ENCODE measurements around the gene BCL2.

The BCL2 gene

GRCh38 chr18:63099091-63099840 is 220.3 kb downstream of the BCL2 start:
- no peak for ATAC-seq
- TF ChIP-seq ZFP30 (CRISPR knock-in tag; IDR thresholded peaks at IDR 0.05) (no peak), ISL1 (CRISPR knock-in tag; IDR thresholded peaks at IDR 0.05) (no peak), SNAI2 (CRISPR knock-in tag; IDR thresholded peaks at IDR 0.05) (no peak), ZC3H10 (CRISPR knock-in tag; IDR thresholded peaks at IDR 0.05) (no peak), PPARA (CRISPR knock-in tag; IDR thresholded peaks at IDR 0.05; ENCODE audit: borderline replicate concordance) (no peak), OSR1 (CRISPR knock-in tag; IDR thresholded peaks at IDR 0.05) (no peak), ARNTL (CRISPR knock-in tag; IDR thresholded peaks at IDR 0.05; ENCODE audit: borderline replicate concordance, low read depth) (no peak), CSDC2 (CRISPR knock-in tag; IDR thresholded peaks at IDR 0.05) (no peak), BACH2 (CRISPR knock-in tag; IDR thresholded peaks at IDR 0.05; ENCODE audit: borderline replicate concordance) (no peak), GLIS3 (CRISPR knock-in tag; IDR thresholded peaks at IDR 0.05) (no peak), CREB5 (CRISPR knock-in tag; IDR thresholded peaks at IDR 0.05; ENCODE audit: low read depth) (no peak), ZNF8 (CRISPR knock-in tag; IDR thresholded peaks at IDR 0.05) (no peak), ZNF565 (CRISPR knock-in tag; conservative IDR thresholded peaks at IDR 0.05; ENCODE audit: low read depth) (no peak)
- TF ChIP-seq, protein P1, sequence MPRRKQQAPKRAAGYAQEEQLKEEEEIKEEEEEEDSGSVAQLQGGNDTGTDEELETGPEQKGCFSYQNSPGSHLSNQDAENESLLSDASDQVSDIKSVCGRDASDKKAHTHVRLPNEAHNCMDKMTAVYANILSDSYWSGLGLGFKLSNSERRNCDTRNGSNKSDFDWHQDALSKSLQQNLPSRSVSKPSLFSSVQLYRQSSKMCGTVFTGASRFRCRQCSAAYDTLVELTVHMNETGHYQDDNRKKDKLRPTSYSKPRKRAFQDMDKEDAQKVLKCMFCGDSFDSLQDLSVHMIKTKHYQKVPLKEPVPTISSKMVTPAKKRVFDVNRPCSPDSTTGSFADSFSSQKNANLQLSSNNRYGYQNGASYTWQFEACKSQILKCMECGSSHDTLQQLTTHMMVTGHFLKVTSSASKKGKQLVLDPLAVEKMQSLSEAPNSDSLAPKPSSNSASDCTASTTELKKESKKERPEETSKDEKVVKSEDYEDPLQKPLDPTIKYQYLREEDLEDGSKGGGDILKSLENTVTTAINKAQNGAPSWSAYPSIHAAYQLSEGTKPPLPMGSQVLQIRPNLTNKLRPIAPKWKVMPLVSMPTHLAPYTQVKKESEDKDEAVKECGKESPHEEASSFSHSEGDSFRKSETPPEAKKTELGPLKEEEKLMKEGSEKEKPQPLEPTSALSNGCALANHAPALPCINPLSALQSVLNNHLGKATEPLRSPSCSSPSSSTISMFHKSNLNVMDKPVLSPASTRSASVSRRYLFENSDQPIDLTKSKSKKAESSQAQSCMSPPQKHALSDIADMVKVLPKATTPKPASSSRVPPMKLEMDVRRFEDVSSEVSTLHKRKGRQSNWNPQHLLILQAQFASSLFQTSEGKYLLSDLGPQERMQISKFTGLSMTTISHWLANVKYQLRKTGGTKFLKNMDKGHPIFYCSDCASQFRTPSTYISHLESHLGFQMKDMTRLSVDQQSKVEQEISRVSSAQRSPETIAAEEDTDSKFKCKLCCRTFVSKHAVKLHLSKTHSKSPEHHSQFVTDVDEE (CRISPR knock-in tag; IDR thresholded peaks at IDR 0.05): no peak

DNA sequence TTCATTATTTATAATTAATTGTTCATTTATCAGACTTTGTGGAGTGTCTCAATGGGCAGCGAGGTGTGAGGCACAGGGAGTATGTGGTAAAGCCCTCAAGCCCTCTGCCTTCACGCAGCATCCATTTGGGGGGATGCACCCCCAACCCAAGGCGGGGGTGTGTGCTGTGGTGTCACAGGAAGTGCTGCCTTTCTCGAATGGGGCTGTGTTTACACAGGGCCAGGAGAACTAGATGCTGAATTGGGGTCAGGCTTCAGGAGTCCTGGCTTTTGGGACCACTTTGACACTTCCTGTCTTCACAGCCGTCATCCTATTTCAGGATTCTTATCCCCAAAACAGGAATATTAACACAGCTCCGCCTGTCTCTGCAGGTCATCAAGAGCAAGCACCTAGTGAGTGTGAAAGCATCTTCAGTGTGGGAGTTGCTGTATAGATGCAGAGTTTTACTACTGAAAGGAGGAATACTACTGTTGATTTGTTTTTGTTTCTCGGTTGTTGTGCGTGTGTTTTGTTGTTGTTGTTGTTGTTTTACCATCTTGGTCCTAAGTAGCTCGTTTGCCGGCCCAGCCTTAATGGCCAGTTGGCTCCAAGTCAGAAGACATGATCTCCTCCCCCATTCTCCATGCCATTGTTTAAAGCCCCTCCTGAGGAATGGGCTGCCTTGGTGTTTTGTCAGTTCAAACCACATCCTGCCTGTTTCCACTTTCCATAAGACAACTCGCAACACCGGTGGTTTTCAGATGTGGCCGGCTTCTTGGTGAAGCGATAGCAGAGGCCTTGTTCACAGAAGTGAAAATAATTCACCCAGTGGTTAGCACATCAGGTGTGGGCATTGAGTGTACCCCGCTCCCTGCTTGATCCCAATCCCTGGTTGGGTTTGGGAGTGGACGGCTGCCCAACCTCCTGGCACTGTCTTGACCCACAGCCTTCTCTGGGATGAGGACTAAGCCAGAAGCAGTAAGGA is 221.3 kb downstream of the BCL2 start:
- no peak for ATAC-seq
- TF ChIP-seq CSRNP3 (CRISPR knock-in tag; IDR thresholded peaks at IDR 0.05) (no peak), ZNF70 (CRISPR knock-in tag; IDR thresholded peaks at IDR 0.05) (no peak), CREB5 (CRISPR knock-in tag; IDR thresholded peaks at IDR 0.05; ENCODE audit: low read depth) (no peak), ZFP3 (CRISPR knock-in tag; IDR thresholded peaks at IDR 0.05) (no peak), CSDC2 (CRISPR knock-in tag; IDR thresholded peaks at IDR 0.05) (no peak), PPARA (CRISPR knock-in tag; IDR thresholded peaks at IDR 0.05; ENCODE audit: borderline replicate concordance) (no peak), BACH2 (CRISPR knock-in tag; IDR thresholded peaks at IDR 0.05; ENCODE audit: borderline replicate concordance) (no peak), OSR1 (CRISPR knock-in tag; IDR thresholded peaks at IDR 0.05) (no peak), ZFP30 (CRISPR knock-in tag; IDR thresholded peaks at IDR 0.05) (no peak)
- TF ChIP-seq, protein P1 (CRISPR knock-in tag; IDR thresholded peaks at IDR 0.05): no peak

All from SK-N-SH treated with all-trans-retinoic acid at 6 μM for 48 hours (cell line).